Measurements from ENCODE around the gene DNASE1L3. TPM values are rescaled to one million over a fixed set of nuclear protein-coding genes. Genes with fewer than 3 reads are reported as not detected.

DNASE1L3 gene
- total RNA-seq, 2 donors from 2014 or later = 2.3 to 3.8 TPM

GRCh38 chr3:58198804-58199203 is 12.0 kb downstream of the DNASE1L3 start:
- DNase-seq (ENCODE audit: low spot score) = no peak
- no peaks in the 10 kb centered on the region for H3K36me3 ChIP-seq
- H3K27ac ChIP-seq = no peak overlapping the region
- H3K4me3 ChIP-seq = no peak overlapping the region
- TF ChIP-seq, protein P1, sequence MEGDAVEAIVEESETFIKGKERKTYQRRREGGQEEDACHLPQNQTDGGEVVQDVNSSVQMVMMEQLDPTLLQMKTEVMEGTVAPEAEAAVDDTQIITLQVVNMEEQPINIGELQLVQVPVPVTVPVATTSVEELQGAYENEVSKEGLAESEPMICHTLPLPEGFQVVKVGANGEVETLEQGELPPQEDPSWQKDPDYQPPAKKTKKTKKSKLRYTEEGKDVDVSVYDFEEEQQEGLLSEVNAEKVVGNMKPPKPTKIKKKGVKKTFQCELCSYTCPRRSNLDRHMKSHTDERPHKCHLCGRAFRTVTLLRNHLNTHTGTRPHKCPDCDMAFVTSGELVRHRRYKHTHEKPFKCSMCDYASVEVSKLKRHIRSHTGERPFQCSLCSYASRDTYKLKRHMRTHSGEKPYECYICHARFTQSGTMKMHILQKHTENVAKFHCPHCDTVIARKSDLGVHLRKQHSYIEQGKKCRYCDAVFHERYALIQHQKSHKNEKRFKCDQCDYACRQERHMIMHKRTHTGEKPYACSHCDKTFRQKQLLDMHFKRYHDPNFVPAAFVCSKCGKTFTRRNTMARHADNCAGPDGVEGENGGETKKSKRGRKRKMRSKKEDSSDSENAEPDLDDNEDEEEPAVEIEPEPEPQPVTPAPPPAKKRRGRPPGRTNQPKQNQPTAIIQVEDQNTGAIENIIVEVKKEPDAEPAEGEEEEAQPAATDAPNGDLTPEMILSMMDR (IDR thresholded peaks at IDR 0.05) = no peak
- no peaks in the 10 kb centered on the region for H3K9me3 ChIP-seq
- no peak for ATAC-seq (ENCODE audit: insufficient number of reproducible peaks, low FRiP score, low read depth)
- peaks cover 16 to 22% of the 10 kb centered on the region in 2 donors for H3K4me1 ChIP-seq (ENCODE audit: control insufficient read depth in 1 of 2, low read depth in 2 of 2)
- H3K27me3 ChIP-seq (replicated peaks; ENCODE audit: insufficient read depth) = no peaks in the 10 kb centered on the region

DNA sequence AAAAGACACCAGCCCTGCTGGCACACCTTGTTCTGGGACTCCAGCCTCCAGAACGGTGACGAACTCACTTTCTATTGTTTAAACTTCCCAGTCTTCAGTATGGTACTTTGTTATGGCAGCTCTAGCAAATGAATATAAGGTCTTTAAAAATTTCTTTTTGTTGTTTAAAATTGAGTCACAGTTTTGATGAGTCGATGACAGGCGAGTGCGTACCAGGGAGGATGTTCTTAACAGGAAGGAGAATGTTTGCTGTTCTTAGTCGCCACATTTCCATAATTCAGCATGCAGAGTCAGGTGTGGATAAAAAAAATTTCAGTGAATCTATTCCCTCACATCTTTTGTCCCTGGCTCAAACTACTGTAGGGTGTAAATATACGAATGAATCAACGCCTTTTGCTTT is 12.4 kb downstream of the DNASE1L3 start:
- TF ChIP-seq, protein P1 (IDR thresholded peaks at IDR 0.05) = no peak
- H3K27ac ChIP-seq = no peak overlapping the region
- ATAC-seq (ENCODE audit: insufficient number of reproducible peaks, low FRiP score, low read depth) (no peak), DNase-seq (ENCODE audit: low spot score) (no peak)
- no peaks in the 10 kb centered on the region for H3K9me3 ChIP-seq
- H3K4me3 ChIP-seq = no peak overlapping the region
- no peaks in the 10 kb centered on the region for H3K27me3 ChIP-seq (replicated peaks; ENCODE audit: insufficient read depth)
- peaks cover 16 to 22% of the 10 kb centered on the region in 2 donors for H3K4me1 ChIP-seq (ENCODE audit: control insufficient read depth in 1 of 2, low read depth in 2 of 2)
- no peaks in the 10 kb centered on the region for H3K36me3 ChIP-seq

- no peaks in the 10 kb centered on the region for H3K36me3 ChIP-seq
- H3K27ac ChIP-seq = no peak overlapping the region
- H3K4me3 ChIP-seq = no peak overlapping the region
- TF ChIP-seq, protein P1 (IDR thresholded peaks at IDR 0.05) = no peak
- peaks cover 16 to 22% of the 10 kb centered on the region in 2 donors for H3K4me1 ChIP-seq (ENCODE audit: control insufficient read depth in 1 of 2, low read depth in 2 of 2)
- no peaks in the 10 kb centered on the region for H3K9me3 ChIP-seq
- DNase-seq (ENCODE audit: low spot score) (no peak), ATAC-seq (ENCODE audit: insufficient number of reproducible peaks, low FRiP score, low read depth) (no peak)
- H3K27me3 ChIP-seq (replicated peaks; ENCODE audit: insufficient read depth) = no peaks in the 10 kb centered on the region
These were observed 13.2 kb downstream of the DNASE1L3 start for GRCh38 chr3:58197588-58197987.

- H3K27ac ChIP-seq = no peak overlapping the region
- ATAC-seq (ENCODE audit: insufficient number of reproducible peaks, low FRiP score, low read depth) (no peak), DNase-seq (ENCODE audit: low spot score) (no peak)
- H3K27me3 ChIP-seq (replicated peaks; ENCODE audit: insufficient read depth) = no peaks in the 10 kb centered on the region
- H3K9me3 ChIP-seq = no peaks in the 10 kb centered on the region
- TF ChIP-seq, protein P1 (IDR thresholded peaks at IDR 0.05) = no peak
- peaks cover 8 to 12% of the 10 kb centered on the region in 2 donors for H3K4me1 ChIP-seq (ENCODE audit: control insufficient read depth in 1 of 2, low read depth in 2 of 2)
- H3K4me3 ChIP-seq = no peak overlapping the region
- H3K36me3 ChIP-seq = no peaks in the 10 kb centered on the region
These were observed 16.9 kb downstream of the DNASE1L3 start for GRCh38 chr3:58193682-58194407.

DNA sequence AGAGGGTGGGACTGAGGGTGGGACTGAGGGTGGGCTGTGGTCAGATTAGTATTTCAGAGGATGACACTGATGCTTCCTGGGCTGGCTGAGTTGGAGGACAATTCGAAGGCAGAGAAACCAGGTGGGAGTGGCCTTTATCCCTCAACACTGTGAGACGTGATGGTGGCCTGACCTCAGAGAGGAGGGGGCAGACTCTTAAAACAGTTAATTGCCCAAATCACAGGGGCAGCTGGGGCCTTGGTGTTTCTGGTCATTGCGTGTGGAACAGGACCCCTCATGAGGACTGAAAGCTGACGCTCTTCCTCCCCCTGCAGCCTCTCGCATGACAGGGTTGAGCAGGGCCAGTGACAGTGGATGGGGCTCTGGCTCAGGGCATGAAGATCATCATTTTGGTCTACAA is 18.7 kb downstream of the DNASE1L3 start:
- Histone ChIP-seq H3K4me3 (no peak overlapping the region), H3K36me3 (no peaks in the 10 kb centered on the region), H3K9me3 (no peaks in the 10 kb centered on the region), H3K4me1 (ENCODE audit: control insufficient read depth in 1 of 2, low read depth in 2 of 2) (no peaks in the 10 kb centered on the region), H3K27ac (no peak overlapping the region), H3K27me3 (replicated peaks; ENCODE audit: insufficient read depth) (no peaks in the 10 kb centered on the region)
- ATAC-seq (ENCODE audit: insufficient number of reproducible peaks, low FRiP score, low read depth) = no peak
- TF ChIP-seq, protein P1 (IDR thresholded peaks at IDR 0.05) = no peak
- no peak for DNase-seq (ENCODE audit: low spot score)
